Measurements from ENCODE around the gene MBNL1.
A peak's percentile ranks its signal among the peaks of the same experiment; 100 is the strongest.

The MBNL1 gene

GRCh38 chr3:152257563-152258035 is 11.1 kb upstream of the MBNL1 start:
- Histone ChIP-seq H3K79me2 (ENCODE audit: control insufficient read depth, low read length) (peaks cover 94% of the 10 kb centered on the region), H3K27ac (ENCODE audit: low read depth, low read length) (peak overlapping the region; percentile 87), H3K36me3 (ENCODE audit: control insufficient read depth, low read length) (peaks cover 31% of the 10 kb centered on the region), H3F3A (ENCODE audit: control insufficient read depth, insufficient read depth) (peaks cover 35% of the 10 kb centered on the region), H3K9me2 (replicated peaks; ENCODE audit: control insufficient read depth, low read length) (no peaks in the 10 kb centered on the region), H3K4me1 (ENCODE audit: control insufficient read depth, low read length) (peaks cover 73% of the 10 kb centered on the region), H3K4me2 (ENCODE audit: low read length) (peak overlapping the region; percentile 73), H3K27me3 (ENCODE audit: control insufficient read depth, low read length) (no peaks in the 10 kb centered on the region), H3K4me3 (ENCODE audit: low read length) (peak overlapping the region; percentile 62), H3K9me3 (ENCODE audit: control insufficient read depth, insufficient read depth, low read length) (no peaks in the 10 kb centered on the region), H4K20me1 (ENCODE audit: control insufficient read depth, insufficient read depth, low read depth, low read length) (no peaks in the 10 kb centered on the region)
- TF ChIP-seq, protein P1, sequence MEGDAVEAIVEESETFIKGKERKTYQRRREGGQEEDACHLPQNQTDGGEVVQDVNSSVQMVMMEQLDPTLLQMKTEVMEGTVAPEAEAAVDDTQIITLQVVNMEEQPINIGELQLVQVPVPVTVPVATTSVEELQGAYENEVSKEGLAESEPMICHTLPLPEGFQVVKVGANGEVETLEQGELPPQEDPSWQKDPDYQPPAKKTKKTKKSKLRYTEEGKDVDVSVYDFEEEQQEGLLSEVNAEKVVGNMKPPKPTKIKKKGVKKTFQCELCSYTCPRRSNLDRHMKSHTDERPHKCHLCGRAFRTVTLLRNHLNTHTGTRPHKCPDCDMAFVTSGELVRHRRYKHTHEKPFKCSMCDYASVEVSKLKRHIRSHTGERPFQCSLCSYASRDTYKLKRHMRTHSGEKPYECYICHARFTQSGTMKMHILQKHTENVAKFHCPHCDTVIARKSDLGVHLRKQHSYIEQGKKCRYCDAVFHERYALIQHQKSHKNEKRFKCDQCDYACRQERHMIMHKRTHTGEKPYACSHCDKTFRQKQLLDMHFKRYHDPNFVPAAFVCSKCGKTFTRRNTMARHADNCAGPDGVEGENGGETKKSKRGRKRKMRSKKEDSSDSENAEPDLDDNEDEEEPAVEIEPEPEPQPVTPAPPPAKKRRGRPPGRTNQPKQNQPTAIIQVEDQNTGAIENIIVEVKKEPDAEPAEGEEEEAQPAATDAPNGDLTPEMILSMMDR (IDR thresholded peaks at IDR 0.05; ENCODE audit: low read depth, low read length, poor library complexity, severe bottlenecking), result no peak
- no peak for TF ChIP-seq EZH2phosphoT487 (IDR thresholded peaks at IDR 0.05; ENCODE audit: borderline replicate concordance, low read length)

- Histone ChIP-seq H3K4me3 (ENCODE audit: low read length) (peak overlapping the region; percentile 31), H3K4me1 (ENCODE audit: control insufficient read depth, low read length) (peaks cover 67% of the 10 kb centered on the region), H3K9me3 (ENCODE audit: control insufficient read depth, insufficient read depth, low read length) (no peaks in the 10 kb centered on the region), H3K27ac (ENCODE audit: low read depth, low read length) (peak overlapping the region; percentile 87; the same call in 1 of the 2 replicates), H3F3A (ENCODE audit: control insufficient read depth, insufficient read depth) (peaks cover 23% of the 10 kb centered on the region), H3K9me2 (replicated peaks; ENCODE audit: control insufficient read depth, low read length) (no peaks in the 10 kb centered on the region), H4K20me1 (ENCODE audit: control insufficient read depth, insufficient read depth, low read depth, low read length) (no peaks in the 10 kb centered on the region; the same call in 1 of the 2 replicates), H3K4me2 (ENCODE audit: low read length) (peak overlapping the region; percentile 73), H3K27me3 (ENCODE audit: control insufficient read depth, low read length) (no peaks in the 10 kb centered on the region), H3K79me2 (ENCODE audit: control insufficient read depth, low read length) (peaks cover 91% of the 10 kb centered on the region), H3K36me3 (ENCODE audit: control insufficient read depth, low read length) (peaks cover 36% of the 10 kb centered on the region)
- TF ChIP-seq EZH2phosphoT487 (IDR thresholded peaks at IDR 0.05; ENCODE audit: borderline replicate concordance, low read length), result no peak
- TF ChIP-seq, protein P1 (IDR thresholded peaks at IDR 0.05; ENCODE audit: low read depth, low read length, poor library complexity, severe bottlenecking), result no peak
These were observed 10.0 kb upstream of the MBNL1 start for GRCh38 chr3:152258448-152259393.

- no peak overlapping the region for H3K27ac ChIP-seq (ENCODE audit: low read depth, low read length)
These were observed 9.3 kb upstream of the MBNL1 start for GRCh38 chr3:152259468-152259867.

More at GRCh38 chr3:152259468-152259867, 9.3 kb upstream of the MBNL1 start:
- peaks cover 93% of the 10 kb centered on the region for H3K79me2 ChIP-seq (ENCODE audit: control insufficient read depth, low read length)
- H3K36me3 ChIP-seq (ENCODE audit: control insufficient read depth, low read length), result peaks cover 37% of the 10 kb centered on the region
- H3K9me2 ChIP-seq (replicated peaks; ENCODE audit: control insufficient read depth, low read length), result no peaks in the 10 kb centered on the region
- H3K27me3 ChIP-seq (ENCODE audit: control insufficient read depth, low read length), result no peaks in the 10 kb centered on the region
- H4K20me1 ChIP-seq (ENCODE audit: control insufficient read depth, insufficient read depth, low read depth, low read length), result no peaks in the 10 kb centered on the region; the same call in 1 of the 2 replicates
- TF ChIP-seq, protein P1 (IDR thresholded peaks at IDR 0.05; ENCODE audit: low read depth, low read length, poor library complexity, severe bottlenecking), result no peak
- TF ChIP-seq EZH2phosphoT487 (IDR thresholded peaks at IDR 0.05; ENCODE audit: borderline replicate concordance, low read length), result no peak
- H3F3A ChIP-seq (ENCODE audit: control insufficient read depth, insufficient read depth), result peaks cover 16% of the 10 kb centered on the region
- H3K4me1 ChIP-seq (ENCODE audit: control insufficient read depth, low read length), result peaks cover 67% of the 10 kb centered on the region
- no peak overlapping the region for H3K4me3 ChIP-seq (ENCODE audit: low read length)
- H3K4me2 ChIP-seq (ENCODE audit: low read length), result no peak overlapping the region
- H3K9me3 ChIP-seq (ENCODE audit: control insufficient read depth, insufficient read depth, low read length), result no peaks in the 10 kb centered on the region
